ENCODE data around the gene ATAD3B.

ATAD3B gene

DNA sequence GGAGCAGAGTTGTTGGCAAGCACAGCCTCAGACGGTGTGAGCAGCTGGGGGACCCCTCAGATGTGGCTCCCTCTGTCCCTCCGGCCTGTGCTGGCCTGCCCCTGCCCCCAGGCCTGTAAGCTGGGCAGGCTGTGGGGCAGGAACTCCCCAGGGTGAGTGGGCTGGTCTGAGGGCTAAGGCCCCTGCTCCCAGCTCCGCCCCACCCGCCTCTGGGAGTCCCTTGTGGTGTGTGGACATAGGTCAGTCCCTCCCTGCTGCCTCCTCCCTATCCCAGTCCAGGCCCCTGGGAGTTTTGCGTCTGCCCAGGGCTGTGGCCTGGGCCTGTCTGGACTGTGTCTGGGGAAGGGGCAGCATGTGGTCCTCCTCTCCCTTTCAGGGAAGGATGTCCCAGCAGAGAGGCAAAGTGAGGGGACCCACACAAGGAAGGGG is 39.7 kb upstream of the ATAD3B start:
- Histone ChIP-seq H3K27me3 (ENCODE audit: control insufficient read depth in 1 of 2, insufficient read depth in 1 of 2, low read length in 2 of 2) (peaks cover 0 to 15% of the 10 kb centered on the region in 2 experiments), H4K91ac (ENCODE audit: low read length) (peak overlapping the region; percentile 92), H4K8ac (ENCODE audit: low read length) (peak overlapping the region; percentile 96), H3K18ac (ENCODE audit: low read depth in 1 of 2, low read length in 2 of 2) (peak overlapping the region; percentile 79 to 92), H3K4me2 (ENCODE audit: low read length, poor library complexity, severe bottlenecking) (no peak overlapping the region), H2BK120ac (ENCODE audit: low read depth, low read length) (peak overlapping the region; percentile 87), H2BK12ac (ENCODE audit: low read length in 2 of 2) (peak overlapping the region; percentile 91 to 93), H2BK15ac (ENCODE audit: low read depth, poor library complexity, severe bottlenecking) (no peak overlapping the region), H2BK5ac (ENCODE audit: low read depth, low read length, poor library complexity, severe bottlenecking) (no peak overlapping the region), H3K9ac (ENCODE audit: low read length) (no peak overlapping the region), H3K23ac (ENCODE audit: low read length in 2 of 2) (no peak overlapping the region), H3K27ac (ENCODE audit: low read length, poor library complexity, severe bottlenecking) (peak overlapping the region; percentile 60), H2AK5ac (ENCODE audit: low read length, severe bottlenecking) (peak overlapping the region; percentile 94), H3K4me3 (ENCODE audit: insufficient read depth in 1 of 2, low read depth in 1 of 2, low read length in 2 of 2) (no peak overlapping the region), H3K9me3 (ENCODE audit: control insufficient read depth, low read length) (no peaks in the 10 kb centered on the region), H3K36me3 (ENCODE audit: control insufficient read depth in 1 of 2, insufficient read depth in 2 of 2, low read depth in 1 of 2, low read length in 2 of 2) (peaks cover 0 to 7% of the 10 kb centered on the region in 2 experiments), H3K79me1 (replicated peaks; ENCODE audit: low read length, poor library complexity, severe bottlenecking) (peaks cover 11% of the 10 kb centered on the region), H3K14ac (ENCODE audit: low read length in 2 of 2) (peak overlapping the region in 1 of 2 experiments; percentile 61), H2AFZ (ENCODE audit: low read depth, low read length) (peak overlapping the region; percentile 29), H3K4me1 (ENCODE audit: control insufficient read depth, insufficient read depth, low read depth, low read length) (peaks cover 66% of the 10 kb centered on the region), H3K4ac (ENCODE audit: low read depth in 1 of 2, low read length in 2 of 2) (peak overlapping the region; percentile 90)
- 14% methylated on average over 5 of the region's 5 CpGs for WGBS
- DNase-seq: peak; percentile 82

DNA sequence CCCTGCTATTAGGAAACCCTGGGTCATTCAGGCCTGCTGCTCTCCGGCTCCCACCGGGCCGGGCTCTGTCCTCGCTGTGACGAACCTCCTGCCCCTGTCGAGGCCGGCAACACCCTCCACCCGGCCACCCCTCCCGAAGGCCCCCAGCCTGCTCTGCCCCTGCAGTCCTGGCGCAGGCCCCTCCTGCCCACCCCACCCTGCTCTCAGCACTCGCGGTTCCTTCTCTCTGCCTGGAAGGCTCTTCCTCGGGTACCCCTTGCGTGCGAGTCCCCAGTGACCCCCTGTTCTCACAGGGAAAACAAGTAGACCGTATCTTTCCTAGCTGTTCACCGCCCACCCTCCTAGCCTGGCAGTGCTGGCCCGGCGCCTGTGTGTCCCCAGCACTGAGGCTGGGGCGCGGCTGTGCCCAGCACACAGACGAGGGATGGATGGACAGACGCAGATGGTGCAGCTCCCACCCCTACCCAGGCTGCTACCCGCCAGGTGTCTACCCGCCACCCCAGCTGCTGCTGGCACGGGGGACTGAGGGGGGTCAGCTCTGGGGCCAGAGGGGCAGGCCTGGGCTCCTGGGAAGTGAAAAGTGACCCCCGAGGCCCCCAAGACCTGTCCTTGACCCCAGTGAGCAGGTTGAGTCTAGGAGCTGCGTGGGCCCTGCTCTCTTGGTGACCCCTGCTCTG is 39.2 kb upstream of the ATAD3B start:
- DNase-seq: no peak
- Histone ChIP-seq H3K36me3 (ENCODE audit: control insufficient read depth in 1 of 2, insufficient read depth in 2 of 2, low read depth in 1 of 2, low read length in 2 of 2) (peaks cover 0 to 12% of the 10 kb centered on the region in 2 experiments), H3K18ac (ENCODE audit: low read depth in 1 of 2, low read length in 2 of 2) (peak overlapping the region; percentile 79 to 92), H3K4me2 (ENCODE audit: low read length, poor library complexity, severe bottlenecking) (no peak overlapping the region), H3K23ac (ENCODE audit: low read length in 2 of 2) (no peak overlapping the region), H3K4me1 (ENCODE audit: control insufficient read depth, insufficient read depth, low read depth, low read length) (peaks cover 71% of the 10 kb centered on the region), H3K27me3 (ENCODE audit: control insufficient read depth in 1 of 2, insufficient read depth in 1 of 2, low read length in 2 of 2) (peaks cover 0 to 20% of the 10 kb centered on the region in 2 experiments), H2BK5ac (ENCODE audit: low read depth, low read length, poor library complexity, severe bottlenecking) (no peak overlapping the region), H2BK12ac (ENCODE audit: low read length in 2 of 2) (peak overlapping the region; percentile 12 to 91), H3K4ac (ENCODE audit: low read depth in 1 of 2, low read length in 2 of 2) (peak overlapping the region; percentile 19 to 90), H2BK15ac (ENCODE audit: low read depth, poor library complexity, severe bottlenecking) (no peak overlapping the region), H2AK5ac (ENCODE audit: low read length, severe bottlenecking) (peak overlapping the region; percentile 94), H3K27ac (ENCODE audit: low read length, poor library complexity, severe bottlenecking) (peak overlapping the region; percentile 60), H4K91ac (ENCODE audit: low read length) (peak overlapping the region; percentile 92), H3K14ac (ENCODE audit: low read length in 2 of 2) (peak overlapping the region in 1 of 2 experiments; percentile 71), H3K9me3 (ENCODE audit: control insufficient read depth, low read length) (no peaks in the 10 kb centered on the region), H4K8ac (ENCODE audit: low read length) (peak overlapping the region; percentile 96), H3K9ac (ENCODE audit: low read length) (no peak overlapping the region), H2BK120ac (ENCODE audit: low read depth, low read length) (peak overlapping the region; percentile 87), H3K4me3 (ENCODE audit: insufficient read depth in 1 of 2, low read depth in 1 of 2, low read length in 2 of 2) (no peak overlapping the region), H3K79me1 (replicated peaks; ENCODE audit: low read length, poor library complexity, severe bottlenecking) (peaks cover 15% of the 10 kb centered on the region), H2AFZ (ENCODE audit: low read depth, low read length) (no peak overlapping the region)
- WGBS: 83% methylated on average over 28 of the region's 28 CpGs

GRCh38 chr1:1432951-1433803 is 38.4 kb upstream of the ATAD3B start:
- H3K79me1 ChIP-seq (replicated peaks; ENCODE audit: low read length, poor library complexity, severe bottlenecking): peaks cover 15% of the 10 kb centered on the region
- DNase-seq: no peak

DNA sequence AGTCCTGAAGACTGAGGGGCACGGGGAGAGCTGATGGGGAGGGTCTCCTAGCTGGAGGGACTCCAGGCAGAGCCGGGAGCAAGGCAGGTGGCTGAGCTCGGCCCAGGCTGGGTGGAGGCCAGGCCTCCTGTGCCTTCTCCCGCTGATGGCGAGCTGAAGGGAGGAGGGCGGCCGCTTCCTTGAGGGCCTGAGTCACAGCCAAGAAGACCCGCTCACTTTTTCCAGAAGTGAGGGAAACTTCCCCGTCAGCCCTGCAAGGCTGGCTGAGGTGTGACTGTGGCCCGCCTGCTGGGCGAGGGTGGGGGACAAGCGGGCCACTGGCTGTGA is 37.8 kb upstream of the ATAD3B start:
- H2BK12ac ChIP-seq (ENCODE audit: low read length in 2 of 2): peak overlapping the region; percentile 16 to 32
- peak overlapping the region; percentile 78 for H4K91ac ChIP-seq (ENCODE audit: low read length)
- H3K27ac ChIP-seq (ENCODE audit: low read length, poor library complexity, severe bottlenecking): peak overlapping the region; percentile 58
- H4K8ac ChIP-seq (ENCODE audit: low read length): peak overlapping the region; percentile 89
- H3K14ac ChIP-seq (ENCODE audit: low read length in 2 of 2): no peak overlapping the region
- H2AK5ac ChIP-seq (ENCODE audit: low read length, severe bottlenecking): peak overlapping the region; percentile 48
- H2BK5ac ChIP-seq (ENCODE audit: low read depth, low read length, poor library complexity, severe bottlenecking): no peak overlapping the region
- peaks cover 84% of the 10 kb centered on the region for H3K4me1 ChIP-seq (ENCODE audit: control insufficient read depth, insufficient read depth, low read depth, low read length)
- peaks cover 0 to 23% of the 10 kb centered on the region in 2 experiments for H3K27me3 ChIP-seq (ENCODE audit: control insufficient read depth in 1 of 2, insufficient read depth in 1 of 2, low read length in 2 of 2)
- peak; percentile 83 for DNase-seq
- no peak overlapping the region for H3K4me3 ChIP-seq (ENCODE audit: insufficient read depth in 1 of 2, low read depth in 1 of 2, low read length in 2 of 2)
- H2BK120ac ChIP-seq (ENCODE audit: low read depth, low read length): peak overlapping the region; percentile 1
- H3K4me2 ChIP-seq (ENCODE audit: low read length, poor library complexity, severe bottlenecking): no peak overlapping the region
- peaks cover 0 to 17% of the 10 kb centered on the region in 2 experiments for H3K36me3 ChIP-seq (ENCODE audit: control insufficient read depth in 1 of 2, insufficient read depth in 2 of 2, low read depth in 1 of 2, low read length in 2 of 2)
- H3K9ac ChIP-seq (ENCODE audit: low read length): no peak overlapping the region
- WGBS: 24% methylated on average over 12 of the region's 12 CpGs
- no peak overlapping the region for H3K23ac ChIP-seq (ENCODE audit: low read length in 2 of 2)
- H3K4ac ChIP-seq (ENCODE audit: low read depth in 1 of 2, low read length in 2 of 2): peak overlapping the region; percentile 1 to 41
- H3K79me1 ChIP-seq (replicated peaks; ENCODE audit: low read length, poor library complexity, severe bottlenecking): peaks cover 20% of the 10 kb centered on the region
- H3K9me3 ChIP-seq (ENCODE audit: control insufficient read depth, low read length): no peaks in the 10 kb centered on the region
- peak overlapping the region; percentile 87 for H2BK15ac ChIP-seq (ENCODE audit: low read depth, poor library complexity, severe bottlenecking)
- peak overlapping the region; percentile 29 to 41 for H3K18ac ChIP-seq (ENCODE audit: low read depth in 1 of 2, low read length in 2 of 2)
- no peak overlapping the region for H2AFZ ChIP-seq (ENCODE audit: low read depth, low read length)

More at GRCh38 chr1:1432951-1433803, 38.4 kb upstream of the ATAD3B start:
- H3K9ac ChIP-seq (ENCODE audit: low read length): no peak overlapping the region
- H4K8ac ChIP-seq (ENCODE audit: low read length): peak overlapping the region; percentile 89
- H3K18ac ChIP-seq (ENCODE audit: low read depth in 1 of 2, low read length in 2 of 2): peak overlapping the region; percentile 1 to 92
- 49% methylated on average over 34 of the region's 34 CpGs for WGBS
- H2BK120ac ChIP-seq (ENCODE audit: low read depth, low read length): peak overlapping the region; percentile 1
- peak overlapping the region; percentile 19 to 20 for H3K4ac ChIP-seq (ENCODE audit: low read depth in 1 of 2, low read length in 2 of 2)
- peak overlapping the region; percentile 87 for H2BK15ac ChIP-seq (ENCODE audit: low read depth, poor library complexity, severe bottlenecking)
- H2BK5ac ChIP-seq (ENCODE audit: low read depth, low read length, poor library complexity, severe bottlenecking): no peak overlapping the region
- H4K91ac ChIP-seq (ENCODE audit: low read length): peak overlapping the region; percentile 67
- no peaks in the 10 kb centered on the region for H3K9me3 ChIP-seq (ENCODE audit: control insufficient read depth, low read length)
- peak overlapping the region; percentile 11 for H2AK5ac ChIP-seq (ENCODE audit: low read length, severe bottlenecking)
- H3K27me3 ChIP-seq (ENCODE audit: control insufficient read depth in 1 of 2, insufficient read depth in 1 of 2, low read length in 2 of 2): peaks cover 0 to 20% of the 10 kb centered on the region in 2 experiments
- H3K27ac ChIP-seq (ENCODE audit: low read length, poor library complexity, severe bottlenecking): peak overlapping the region; percentile 58
- H2BK12ac ChIP-seq (ENCODE audit: low read length in 2 of 2): peak overlapping the region in 1 of 2 experiments; percentile 16
- H3K14ac ChIP-seq (ENCODE audit: low read length in 2 of 2): peak overlapping the region in 1 of 2 experiments; percentile 71
- H2AFZ ChIP-seq (ENCODE audit: low read depth, low read length): no peak overlapping the region
- peaks cover 0 to 12% of the 10 kb centered on the region in 2 experiments for H3K36me3 ChIP-seq (ENCODE audit: control insufficient read depth in 1 of 2, insufficient read depth in 2 of 2, low read depth in 1 of 2, low read length in 2 of 2)
- H3K4me3 ChIP-seq (ENCODE audit: insufficient read depth in 1 of 2, low read depth in 1 of 2, low read length in 2 of 2): no peak overlapping the region
- no peak overlapping the region for H3K23ac ChIP-seq (ENCODE audit: low read length in 2 of 2)
- H3K4me1 ChIP-seq (ENCODE audit: control insufficient read depth, insufficient read depth, low read depth, low read length): peaks cover 78% of the 10 kb centered on the region
- H3K4me2 ChIP-seq (ENCODE audit: low read length, poor library complexity, severe bottlenecking): no peak overlapping the region
